GM08714 (cell line): ENCODE measurements around the gene PIP5K1A.
"Not testable (repeated sequence)": the region's sequence is repeated elsewhere in the genome, so short reads cannot be mapped to it uniquely, and the experiment has no call there.

ENCODE experiments used
- H3K4me3 ChIP-seq: fragments of 200-500 bp; sonication (Bioruptor generic); 2 replicates; pipeline ENCODE4 v1.5.1; 2014; ENCODE audit warnings: mild to moderate bottlenecking, low read length, inconsistent platforms
- ZNF274 ChIP-seq: IDR thresholded peaks from 2 replicates; pipeline ENCODE4 v1.6.1; 2012; ENCODE audit warnings: mild to moderate bottlenecking, low read depth, low read length

PIP5K1A gene

DNA sequence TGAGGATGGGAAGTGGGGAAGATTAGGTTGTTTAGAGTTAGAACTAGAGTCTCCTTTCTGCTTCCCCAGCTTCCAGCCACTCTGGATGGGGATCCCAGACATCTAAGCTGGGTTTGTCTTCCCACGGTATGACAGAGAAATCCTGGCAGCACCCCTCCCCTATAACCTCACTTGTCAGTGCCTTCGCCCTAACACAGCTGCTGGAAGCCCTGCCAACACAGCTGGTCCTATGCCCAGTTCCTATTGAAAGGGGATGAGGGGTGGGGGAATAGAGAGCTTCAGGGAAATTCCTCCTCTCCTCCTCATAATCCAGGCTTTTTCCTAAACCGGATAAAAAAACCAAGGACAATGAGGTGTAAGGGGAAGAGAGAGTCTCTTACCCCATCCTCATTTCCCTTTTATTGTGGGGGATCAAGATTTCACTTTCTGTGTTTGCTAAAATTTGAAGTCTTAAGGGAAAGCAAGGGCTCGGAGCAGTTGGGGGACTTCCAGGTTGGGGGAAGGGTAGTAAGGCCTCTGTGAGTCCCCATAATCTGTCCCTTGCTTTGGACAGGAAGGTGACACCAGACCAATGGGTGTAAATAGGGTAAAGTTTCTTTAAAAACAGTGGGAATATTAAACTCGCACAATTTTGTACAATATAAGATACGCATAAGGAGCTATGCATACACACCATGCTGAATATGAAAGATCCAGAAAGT lies 23.2 kb upstream of the PIP5K1A start:
- no peak for TF ChIP-seq ZNF274
- no peak overlapping the region for H3K4me3 ChIP-seq

DNA sequence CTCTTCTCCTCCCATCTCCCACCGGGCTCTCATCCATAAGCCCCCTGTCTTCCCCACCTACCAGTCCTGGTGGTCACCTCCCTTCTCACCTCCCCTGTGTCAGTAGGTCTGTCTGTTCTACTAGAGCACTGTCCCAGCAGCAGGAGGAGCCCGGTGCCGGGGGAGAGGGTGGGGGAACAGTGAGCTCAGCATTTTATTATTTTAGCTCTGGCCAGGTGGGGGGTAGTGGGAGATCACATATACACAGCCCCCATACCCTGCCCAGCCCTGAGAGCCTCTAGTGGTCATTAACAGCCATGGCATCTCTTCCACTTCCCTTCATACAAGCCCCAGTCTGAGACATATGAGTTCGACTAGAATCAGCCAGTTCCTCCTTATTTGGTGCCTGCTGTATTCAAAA lies 22.5 kb upstream of the PIP5K1A start, which contains the start of gene TMOD4:
Gene TMOD4 (minus strand): TSS at position 119 of the 400 bp plus-strand sequence. CDS start 1,106 bp downstream, outside the sequence.
- TF ChIP-seq ZNF274 = no peak
- no peak within 1 kb of the TSS for H3K4me3 ChIP-seq

DNA sequence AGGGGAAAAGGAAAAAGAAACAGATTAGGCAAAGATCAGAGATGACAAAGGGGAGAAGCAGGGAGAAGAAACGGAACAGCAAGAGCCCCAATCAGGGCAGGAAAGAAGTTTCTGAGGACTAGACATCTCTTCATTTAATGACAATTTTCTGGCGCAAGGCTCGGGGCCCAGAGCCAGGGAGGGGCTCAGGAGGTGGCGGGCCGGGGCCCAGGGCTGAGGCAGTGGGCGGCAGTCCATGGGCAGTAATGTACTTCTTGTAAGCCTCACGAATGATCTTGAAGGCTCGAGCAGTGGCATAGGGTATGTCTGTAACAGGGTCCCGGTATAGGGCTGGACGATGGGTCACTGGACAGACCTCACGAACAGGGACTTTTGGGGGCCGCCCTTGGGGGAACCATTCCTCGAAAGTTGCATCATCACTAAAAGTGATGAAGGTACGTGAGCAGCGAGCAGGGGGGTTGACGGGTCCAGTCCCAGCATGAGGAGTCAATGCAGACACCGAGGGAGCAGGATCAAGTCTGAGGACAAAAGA lies 21.8 kb upstream of the PIP5K1A start:
- TF ChIP-seq ZNF274 = no peak

DNA sequence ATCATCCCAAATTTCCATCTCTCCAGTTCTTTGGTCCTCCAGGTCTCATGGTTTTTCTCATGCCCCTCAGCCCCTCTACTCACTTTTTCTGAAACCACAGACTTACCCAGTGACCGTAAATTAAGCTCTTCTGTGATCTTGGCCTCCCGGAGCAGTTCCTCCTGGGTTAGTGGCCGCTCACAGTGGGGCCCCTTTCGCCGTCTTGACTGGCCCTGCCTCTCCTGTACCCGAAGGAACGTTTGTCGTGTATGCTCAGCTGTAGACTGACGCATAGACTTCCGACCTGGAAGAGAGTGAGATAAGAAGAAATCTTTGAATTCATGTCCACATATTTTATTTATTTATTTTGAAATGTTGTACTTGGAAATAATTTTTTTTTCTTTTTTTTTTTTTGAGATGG lies 14.1 kb upstream of the PIP5K1A start:
- no peak for TF ChIP-seq ZNF274

More for the DNA sequence above, 21.8 kb upstream of the PIP5K1A start:
- H3K4me3 ChIP-seq = no peak overlapping the region

DNA sequence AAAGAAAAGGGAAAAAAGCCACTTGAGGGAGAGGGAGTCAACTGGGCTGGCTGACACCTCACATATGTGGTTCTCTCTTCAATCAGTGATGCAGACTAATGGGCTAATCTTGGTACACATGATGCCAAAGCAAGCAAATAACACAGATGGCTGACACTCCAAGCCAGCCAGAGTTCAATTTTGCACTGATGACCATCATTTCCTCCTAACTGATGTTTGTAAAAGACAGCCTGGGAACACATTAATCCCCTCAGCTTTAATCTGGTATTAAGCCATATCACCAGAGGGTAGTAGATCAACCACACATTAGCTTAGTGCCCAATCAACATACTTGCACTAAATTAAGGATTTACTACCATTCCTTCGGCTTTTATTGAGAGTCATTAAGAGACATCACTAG lies 11.1 kb upstream of the PIP5K1A start:
- no peak for TF ChIP-seq ZNF274
- no peak overlapping the region for H3K4me3 ChIP-seq

More for the DNA sequence above, 14.1 kb upstream of the PIP5K1A start:
- H3K4me3 ChIP-seq = no peak overlapping the region

DNA sequence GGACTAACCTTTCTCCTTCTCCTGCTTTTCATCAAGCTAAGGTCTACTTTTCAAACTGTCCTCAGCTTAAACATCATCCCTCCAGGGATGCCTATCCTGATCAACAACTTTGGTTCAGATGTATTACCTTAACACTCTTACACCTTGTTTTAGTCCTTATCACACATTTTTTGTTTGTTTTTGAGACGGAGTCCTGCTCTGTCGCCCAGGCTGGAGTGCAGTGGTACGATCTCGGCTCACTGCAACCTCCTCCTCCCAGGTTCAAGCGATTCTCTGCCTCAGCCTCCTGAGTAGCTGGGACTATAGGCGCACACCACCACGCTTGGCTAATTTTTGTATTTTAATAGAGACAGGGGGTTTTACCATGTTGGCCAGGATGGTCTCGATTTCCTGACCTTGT lies 9.7 kb upstream of the PIP5K1A start:
- H3K4me3 ChIP-seq = peak overlapping the region; percentile 97

DNA sequence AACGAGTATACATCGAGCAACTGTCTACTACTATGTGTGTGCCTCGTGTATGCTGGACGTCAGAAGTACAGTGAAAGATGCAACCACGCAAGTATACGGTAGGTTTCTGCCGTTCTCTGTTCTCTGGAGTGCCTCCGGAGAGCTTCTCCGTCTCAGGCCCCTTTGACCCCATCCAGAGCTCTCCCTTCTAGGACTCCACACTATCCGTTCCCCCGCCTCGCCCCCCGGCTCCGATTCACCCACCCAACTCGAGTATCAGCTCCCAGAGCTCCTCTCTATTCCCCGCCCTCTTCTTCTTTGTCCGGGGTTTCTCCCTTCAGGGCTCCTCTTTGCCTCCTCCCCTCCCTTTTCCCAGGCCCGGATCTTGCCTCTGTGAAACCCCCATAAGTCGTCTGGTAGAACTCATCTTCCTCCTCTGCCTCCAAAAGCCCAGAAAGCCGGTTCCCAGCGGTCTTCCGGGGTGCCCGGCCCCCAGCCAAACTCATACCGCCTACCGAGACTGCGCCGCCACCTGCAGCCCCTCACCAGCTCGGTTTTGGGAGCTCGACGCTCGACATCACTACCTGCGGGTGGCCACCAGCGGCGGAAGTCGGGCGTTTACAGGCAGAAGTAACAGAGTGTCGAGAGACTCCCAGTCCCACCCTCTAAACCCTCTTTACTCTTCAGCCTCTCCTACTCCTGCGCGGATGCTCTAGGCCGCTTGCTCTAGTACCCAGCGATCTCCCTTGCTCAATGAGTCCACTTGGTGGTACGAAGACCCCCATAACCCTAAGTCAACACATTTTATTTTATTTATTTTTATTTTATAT lies 8.5 kb upstream of the PIP5K1A start, which contains the start of gene VPS72:
Gene VPS72 (minus strand): TSS at position 561 of the 809 bp plus-strand sequence. CDS start 76 bp downstream, at position 485.
- TF ChIP-seq ZNF274 = no peak
- H3K4me3 ChIP-seq = peak within 1 kb of the TSS; percentile 97

DNA sequence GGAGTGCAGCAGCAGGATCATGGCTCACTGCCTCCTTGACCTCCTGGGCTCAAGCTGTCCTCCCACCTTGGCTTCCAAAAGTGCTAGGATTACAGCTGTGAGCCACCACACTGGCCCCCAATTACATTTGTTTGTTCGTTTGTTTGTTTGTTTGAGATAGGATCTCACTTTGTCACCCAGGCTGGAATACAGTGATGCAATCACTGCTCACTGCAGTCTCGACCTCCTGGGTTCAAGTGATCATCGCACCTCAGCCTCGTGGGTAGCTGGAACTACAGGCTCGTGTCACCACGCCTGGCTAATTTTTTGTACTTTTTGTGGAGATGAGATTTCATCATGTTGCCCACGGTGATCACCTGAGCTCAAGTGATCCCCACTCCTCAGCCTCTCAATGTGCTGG lies 6.3 kb upstream of the PIP5K1A start:
- TF ChIP-seq ZNF274 = no peak

DNA sequence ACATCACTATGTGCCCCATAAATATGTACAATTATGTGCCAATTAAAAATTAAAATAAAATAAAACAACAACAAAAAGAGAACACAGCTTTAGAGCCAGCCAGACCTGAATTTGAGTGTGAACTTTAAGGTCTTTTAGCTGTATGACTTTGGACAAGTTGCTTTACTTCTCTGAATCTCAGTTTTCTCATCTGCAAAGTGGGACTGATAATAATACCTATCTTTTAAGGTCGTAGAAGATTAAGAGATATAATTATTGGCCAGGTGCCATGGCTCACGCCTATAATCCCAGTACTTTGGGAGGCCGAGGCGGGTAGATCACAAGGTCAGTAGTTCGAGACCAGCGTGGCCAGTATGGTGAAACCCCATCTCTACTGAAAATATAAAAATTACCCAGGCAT lies 5.0 kb upstream of the PIP5K1A start:
- no peak for TF ChIP-seq ZNF274
- H3K4me3 ChIP-seq = no peak overlapping the region

More for the DNA sequence above, 6.3 kb upstream of the PIP5K1A start:
- H3K4me3 ChIP-seq = no peak overlapping the region

DNA sequence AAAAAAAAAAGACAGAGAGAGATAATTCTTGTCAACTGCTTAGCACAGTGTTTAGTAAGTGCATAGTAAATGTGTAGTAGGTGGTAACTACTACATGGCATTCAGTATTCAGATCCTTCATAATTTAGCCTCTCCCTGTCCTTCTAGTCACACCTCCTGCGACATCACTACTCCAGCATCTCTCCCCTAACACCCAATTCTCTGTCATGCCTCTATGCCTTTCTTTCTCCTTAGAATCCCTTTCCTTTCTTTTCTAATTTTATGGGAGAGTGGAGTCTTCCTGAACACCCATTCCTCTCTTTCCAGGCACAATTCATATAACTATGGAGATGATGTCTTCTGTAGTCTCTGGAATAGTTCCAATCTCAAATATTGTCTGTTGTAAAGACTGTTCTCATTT lies 4.5 kb upstream of the PIP5K1A start:
- TF ChIP-seq ZNF274 = no peak
- no peak overlapping the region for H3K4me3 ChIP-seq

DNA sequence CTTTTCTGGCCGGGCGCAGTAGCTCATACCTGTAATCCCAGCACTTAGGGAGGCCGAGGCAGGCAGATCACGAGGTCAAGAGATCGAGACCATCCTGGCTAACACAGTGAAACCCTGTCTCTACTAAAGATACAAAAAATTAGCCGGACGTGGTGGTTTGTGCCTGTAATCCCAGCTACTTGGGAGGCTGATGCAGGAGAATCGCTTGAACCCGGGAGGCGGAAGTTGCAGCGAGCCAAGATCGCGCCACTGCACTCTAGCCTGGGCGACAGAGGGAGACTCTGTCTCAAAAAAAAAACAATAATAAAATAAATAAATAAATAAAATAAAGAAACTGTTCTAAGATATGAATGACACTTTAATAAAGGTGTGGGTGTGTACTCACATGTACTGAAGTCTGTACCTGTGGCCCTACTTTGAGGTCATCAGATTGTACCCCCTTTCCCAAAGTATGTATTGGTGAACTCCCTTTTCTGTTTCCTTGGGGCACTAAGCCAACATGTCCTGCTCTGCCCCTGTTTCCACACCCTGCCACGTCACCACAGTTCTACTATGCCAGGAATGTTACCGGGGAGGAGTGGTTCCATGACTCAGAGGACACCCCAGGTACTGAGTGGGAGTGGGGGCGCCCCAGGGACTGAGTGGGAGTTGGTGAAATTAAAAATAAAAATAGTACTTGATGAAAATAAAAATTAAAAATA lies 3.3 kb upstream of the PIP5K1A start:
- not testable (repeated sequence) for H3K4me3 ChIP-seq

DNA sequence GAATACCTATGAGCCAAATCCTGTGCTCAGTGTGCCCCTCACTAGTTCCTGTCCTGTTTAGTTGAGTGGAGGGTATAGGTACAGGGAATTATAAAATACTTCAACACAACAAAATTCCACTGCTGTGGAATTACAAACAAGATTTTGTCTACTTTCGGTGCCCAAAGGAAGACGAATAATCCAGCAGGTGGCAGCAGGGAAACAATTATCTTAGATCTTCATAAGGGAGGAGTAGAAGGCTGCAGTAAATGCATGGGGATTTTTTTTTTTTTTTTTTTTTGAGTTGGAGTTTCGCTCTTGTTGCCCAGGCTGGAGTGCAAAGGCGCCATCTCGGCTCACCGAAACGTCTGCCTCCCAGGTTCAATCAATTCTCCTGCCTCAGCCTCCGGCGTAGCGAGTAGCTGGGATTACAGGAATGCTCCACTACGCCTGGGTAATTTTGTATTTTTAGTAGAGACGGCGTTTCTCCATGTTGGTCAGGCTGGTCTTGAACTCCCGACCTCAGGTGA lies 2.0 kb upstream of the PIP5K1A start:
- H3K4me3 ChIP-seq = peak overlapping the region; percentile 35; the same call in 1 of the 2 replicates
- TF ChIP-seq ZNF274 = no peak

DNA sequence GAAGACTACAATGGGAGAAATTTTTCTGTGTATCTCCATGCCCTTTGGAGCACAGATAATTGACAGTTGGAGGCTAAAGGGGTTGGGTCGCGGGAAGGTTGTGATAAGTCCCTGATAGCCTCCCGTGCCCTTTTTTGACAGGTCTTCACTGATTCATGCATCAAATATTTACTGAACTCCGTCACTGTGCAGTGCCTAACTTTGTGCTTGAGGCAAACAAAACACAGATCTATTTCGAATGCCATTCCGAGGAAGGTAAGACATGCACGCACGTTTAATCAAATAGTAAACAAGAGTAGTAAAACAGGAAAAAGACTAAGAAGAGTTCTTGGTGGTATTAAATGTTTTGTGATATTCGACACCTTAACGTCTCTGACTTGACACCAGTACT lies 494 bp upstream of the PIP5K1A start:
- no peak for TF ChIP-seq ZNF274
- H3K4me3 ChIP-seq = peak overlapping the region; percentile 94
